ENCODE data around the gene DYNLT4. TPM values are rescaled to one million over a fixed set of nuclear protein-coding genes. Genes with fewer than 3 reads are reported as not detected.
"Not testable (repeated sequence)": the region's sequence is repeated elsewhere in the genome, so short reads cannot be mapped to it uniquely, and the experiment has no call there.

The DYNLT4 gene
- polyA plus RNA-seq, 1 donor from 2014 or later: not detected

GRCh38 chr1:44835738-44836675 is 28.9 kb upstream of the DYNLT4 start:
- Mint-ChIP-seq H3K4me3 (peak overlapping the region in 3 of 4 donors; percentile 27 to 84 (median 65)), H3K36me3 (no peaks in the 10 kb centered on the region)

GRCh38 chr1:44834328-44834727 is 27.2 kb upstream of the DYNLT4 start:
- H3K4me3 Mint-ChIP-seq: no peak overlapping the region
- no peaks in the 10 kb centered on the region for H3K9me3 Mint-ChIP-seq
- peaks cover under 1% of the 10 kb centered on the region for H3K27me3 Mint-ChIP-seq
- peaks cover 6 to 14% (median 9%) of the 10 kb centered on the region in 3 donors for H3K4me1 Mint-ChIP-seq
- no peak overlapping the region for H3K27ac Mint-ChIP-seq
- H3K36me3 Mint-ChIP-seq: no peaks in the 10 kb centered on the region

More at GRCh38 chr1:44835738-44836675, 28.9 kb upstream of the DYNLT4 start:
- peaks cover 4% of the 10 kb centered on the region for H3K27me3 Mint-ChIP-seq
- peaks cover 6 to 14% (median 9%) of the 10 kb centered on the region in 3 donors for H3K4me1 Mint-ChIP-seq
- no peak overlapping the region for H3K27ac Mint-ChIP-seq
- H3K9me3 Mint-ChIP-seq: no peaks in the 10 kb centered on the region

- peaks cover 6 to 14% (median 9%) of the 10 kb centered on the region in 3 donors for H3K4me1 Mint-ChIP-seq
- no peaks in the 10 kb centered on the region for H3K36me3 Mint-ChIP-seq
- H3K27me3 Mint-ChIP-seq: no peaks in the 10 kb centered on the region
- no peaks in the 10 kb centered on the region for H3K9me3 Mint-ChIP-seq
- no peak overlapping the region for H3K27ac Mint-ChIP-seq
- H3K4me3 Mint-ChIP-seq: no peak overlapping the region
Observed at GRCh38 chr1:44832056-44832705, 25.0 kb upstream of the DYNLT4 start.

GRCh38 chr1:44831516-44831915 is 24.4 kb upstream of the DYNLT4 start:
- Mint-ChIP-seq H3K9me3 (no peaks in the 10 kb centered on the region), H3K27ac (peak overlapping the region in 1 of 3 donors; percentile 21), H3K4me3 (peak overlapping the region in 1 of 4 donors; percentile 13), H3K27me3 (no peaks in the 10 kb centered on the region), H3K36me3 (no peaks in the 10 kb centered on the region), H3K4me1 (peaks cover 6 to 12% (median 9%) of the 10 kb centered on the region in 3 donors)

- H3K36me3 Mint-ChIP-seq: no peaks in the 10 kb centered on the region
- no peaks in the 10 kb centered on the region for H3K27me3 Mint-ChIP-seq
- peak overlapping the region in 1 of 3 donors; percentile 21 for H3K27ac Mint-ChIP-seq
- H3K4me3 Mint-ChIP-seq: no peak overlapping the region
- H3K4me1 Mint-ChIP-seq: peaks cover 3 to 12% (median 6%) of the 10 kb centered on the region in 3 donors
- H3K9me3 Mint-ChIP-seq: no peaks in the 10 kb centered on the region
Observed at GRCh38 chr1:44830900-44831304, 23.8 kb upstream of the DYNLT4 start.

GRCh38 chr1:44829506-44830384 is 22.6 kb upstream of the DYNLT4 start:
- Mint-ChIP-seq H3K27ac (no peak overlapping the region), H3K27me3 (no peaks in the 10 kb centered on the region), H3K9me3 (no peaks in the 10 kb centered on the region), H3K36me3 (no peaks in the 10 kb centered on the region), H3K4me3 (no peak overlapping the region), H3K4me1 (peaks cover 0 to 6% (median 3%) of the 10 kb centered on the region in 3 donors)

- no peak overlapping the region for H3K27ac Mint-ChIP-seq
- H3K4me1 Mint-ChIP-seq: peaks cover 0 to 5% (median 1%) of the 10 kb centered on the region in 3 donors
- H3K4me3 Mint-ChIP-seq: no peak overlapping the region
- no peaks in the 10 kb centered on the region for H3K9me3 Mint-ChIP-seq
- H3K27me3 Mint-ChIP-seq: no peaks in the 10 kb centered on the region
- H3K36me3 Mint-ChIP-seq: no peaks in the 10 kb centered on the region
Observed at GRCh38 chr1:44828841-44829440, 21.8 kb upstream of the DYNLT4 start.

- Mint-ChIP-seq H3K36me3 (no peaks in the 10 kb centered on the region), H3K4me3 (no peak overlapping the region), H3K4me1 (peaks cover 0 to 3% (median 0%) of the 10 kb centered on the region in 3 donors), H3K27me3 (no peaks in the 10 kb centered on the region), H3K9me3 (no peaks in the 10 kb centered on the region), H3K27ac (peak overlapping the region in 1 of 3 donors; percentile 28)
Observed at GRCh38 chr1:44828003-44828651, 21.0 kb upstream of the DYNLT4 start.

GRCh38 chr1:44827197-44828002 is 20.2 kb upstream of the DYNLT4 start:
- peak overlapping the region in 1 of 3 donors; percentile 28 for H3K27ac Mint-ChIP-seq
- no peaks in the 10 kb centered on the region for H3K36me3 Mint-ChIP-seq
- no peaks in the 10 kb centered on the region for H3K9me3 Mint-ChIP-seq
- no peak overlapping the region for H3K4me3 Mint-ChIP-seq
- H3K27me3 Mint-ChIP-seq: no peaks in the 10 kb centered on the region
- H3K4me1 Mint-ChIP-seq: peaks cover 0 to 3% (median 0%) of the 10 kb centered on the region in 3 donors

- Mint-ChIP-seq H3K36me3 (no peaks in the 10 kb centered on the region), H3K27ac (peak overlapping the region in 1 of 3 donors; percentile 71), H3K9me3 (no peaks in the 10 kb centered on the region), H3K4me3 (no peak overlapping the region), H3K27me3 (no peaks in the 10 kb centered on the region), H3K4me1 (peaks cover 0 to 3% (median 0%) of the 10 kb centered on the region in 3 donors)
Observed at GRCh38 chr1:44826375-44827196, 19.4 kb upstream of the DYNLT4 start.

- not testable (repeated sequence) for H3K27me3 Mint-ChIP-seq, H3K36me3 Mint-ChIP-seq, H3K9me3 Mint-ChIP-seq, H3K4me1 Mint-ChIP-seq, H3K4me3 Mint-ChIP-seq
- peak overlapping the region in 1 of 3 donors; percentile 14 for H3K27ac Mint-ChIP-seq
Observed at GRCh38 chr1:44824392-44824791, 17.2 kb upstream of the DYNLT4 start.

GRCh38 chr1:44822981-44823451 is 15.9 kb upstream of the DYNLT4 start:
- Mint-ChIP-seq H3K36me3 (no peaks in the 10 kb centered on the region), H3K27me3 (no peaks in the 10 kb centered on the region), H3K4me1 (peaks cover 11 to 13% (median 12%) of the 10 kb centered on the region in 3 donors), H3K9me3 (no peaks in the 10 kb centered on the region), H3K4me3 (no peak overlapping the region), H3K27ac (no peak overlapping the region)

Data from IgD-negative memory B cell (primary cell).